ENCODE results near the gene SSC5D. TPM values are rescaled to one million over a fixed set of nuclear protein-coding genes. Genes with fewer than 3 reads are reported as not detected.
"Not testable (repeated sequence)": the region's sequence is repeated elsewhere in the genome, so short reads cannot be mapped to it uniquely, and the experiment has no call there.

Gene SSC5D
- total and polyA plus RNA-seq, 4 donors, result 2.3 to 6.0 (median 4.1) TPM

DNA sequence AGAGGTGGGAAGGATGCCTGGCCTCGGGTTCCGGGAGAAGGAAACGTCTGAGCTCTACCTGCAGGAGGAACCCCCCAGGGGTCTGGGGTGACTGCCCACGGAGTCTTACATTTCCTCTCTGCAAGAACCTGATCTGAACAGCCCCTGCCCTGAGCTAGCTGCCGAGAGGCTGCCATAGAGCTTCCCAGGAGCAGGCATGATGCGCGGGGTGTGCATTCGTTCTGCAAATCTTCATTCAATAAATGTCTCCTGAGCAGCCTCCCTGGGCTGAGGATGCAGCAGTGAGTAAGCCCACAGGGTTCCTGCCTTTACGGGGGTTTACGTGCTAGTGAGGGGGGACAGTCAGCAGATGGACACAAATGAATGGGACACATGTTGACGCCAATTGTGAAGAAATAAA lies 43.6 kb upstream of the SSC5D start:
- Histone ChIP-seq H3K36me3 (ENCODE audit: control insufficient read depth, insufficient read depth, low read length) (peaks cover 24% of the 10 kb centered on the region), H3K4me3 (ENCODE audit: low read depth, low read length) (no peak overlapping the region), H3K27ac (ENCODE audit: low read depth, low read length) (no peak overlapping the region), H3K4me1 (ENCODE audit: control insufficient read depth, insufficient read depth, low read length) (peaks cover 71% of the 10 kb centered on the region), H3K9me3 (ENCODE audit: control insufficient read depth, insufficient read depth, low read length) (no peaks in the 10 kb centered on the region), H3K27me3 (ENCODE audit: control insufficient read depth, insufficient read depth, low read length) (peaks cover 40% of the 10 kb centered on the region)
- DNase-seq (ENCODE audit: low read depth in 4 of 6, low spot score in 6 of 6), result no peak
- 31% methylated on average over 10 of the region's 11 CpGs for WGBS (ENCODE audit: insufficient coverage)

DNA sequence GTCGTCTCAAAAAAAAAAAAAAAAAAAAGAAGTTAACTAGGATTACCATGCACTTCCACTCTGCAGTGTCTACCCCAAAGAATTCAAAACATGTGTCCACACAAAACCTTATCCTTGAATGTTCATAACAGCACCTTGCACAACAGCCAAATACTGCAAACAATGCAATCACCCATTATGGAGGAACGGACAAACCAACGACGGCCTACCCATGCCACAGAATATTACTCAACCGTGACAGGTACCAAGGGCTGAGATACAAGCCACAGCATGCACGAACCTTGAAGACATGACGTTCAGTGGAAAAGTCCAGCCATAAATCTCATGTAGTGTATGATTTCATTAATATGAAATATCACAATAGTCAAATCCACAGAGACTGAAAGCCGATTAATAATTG lies 42.2 kb upstream of the SSC5D start:
- DNase-seq (ENCODE audit: low read depth in 4 of 6, low spot score in 6 of 6), result no peak
- 82% methylated on average over 3 of the region's 8 CpGs for WGBS (ENCODE audit: insufficient coverage)
- peaks cover 15% of the 10 kb centered on the region for H3K36me3 ChIP-seq (ENCODE audit: control insufficient read depth, insufficient read depth, low read length)
- H3K27ac ChIP-seq (ENCODE audit: low read depth, low read length), result no peak overlapping the region
- H3K4me1 ChIP-seq (ENCODE audit: control insufficient read depth, insufficient read depth, low read length), result peaks cover 69% of the 10 kb centered on the region
- H3K9me3 ChIP-seq (ENCODE audit: control insufficient read depth, insufficient read depth, low read length), result no peaks in the 10 kb centered on the region
- H3K27me3 ChIP-seq (ENCODE audit: control insufficient read depth, insufficient read depth, low read length), result peaks cover 28% of the 10 kb centered on the region
- no peak overlapping the region for H3K4me3 ChIP-seq (ENCODE audit: low read depth, low read length)

DNA sequence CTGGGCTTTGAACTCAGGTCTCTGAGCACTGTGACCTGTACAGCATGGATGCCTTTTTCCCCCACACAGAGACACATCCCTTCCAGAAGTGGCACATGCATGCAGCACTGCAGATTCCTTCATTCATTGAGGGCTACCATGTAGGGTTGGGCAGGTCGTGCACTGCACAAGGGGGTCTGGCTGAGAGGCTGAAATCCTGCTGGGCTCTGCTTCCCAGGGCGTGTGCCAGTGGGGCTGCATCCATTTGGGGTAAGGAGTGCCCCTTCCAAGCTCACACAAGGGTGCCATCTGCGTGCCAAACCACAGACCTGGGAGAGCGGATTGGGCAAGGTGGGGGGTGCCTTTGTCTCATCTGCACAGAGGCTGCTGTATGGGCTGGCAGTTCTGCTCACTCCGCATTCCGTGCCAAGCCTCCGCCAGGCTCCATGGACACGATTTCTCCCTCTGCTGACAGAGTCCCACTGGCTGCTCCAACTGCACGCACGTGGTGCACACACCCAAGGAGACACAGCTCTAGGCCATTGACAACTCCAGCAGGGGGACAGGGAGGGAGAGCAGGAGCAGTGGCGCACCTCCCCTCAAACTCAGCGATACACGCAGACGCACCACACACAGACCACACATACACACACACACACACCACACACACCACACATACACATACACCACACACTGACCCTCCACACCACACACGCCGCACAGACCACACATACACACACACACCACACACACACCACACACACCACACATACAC lies 40.6 kb upstream of the SSC5D start:
- 14% methylated on average over 15 of the region's 16 CpGs for WGBS (ENCODE audit: insufficient coverage)
- Histone ChIP-seq H3K27ac (ENCODE audit: low read depth, low read length) (no peak overlapping the region), H3K36me3 (ENCODE audit: control insufficient read depth, insufficient read depth, low read length) (peaks cover 6% of the 10 kb centered on the region), H3K4me3 (ENCODE audit: low read depth, low read length) (no peak overlapping the region), H3K9me3 (ENCODE audit: control insufficient read depth, insufficient read depth, low read length) (no peaks in the 10 kb centered on the region), H3K27me3 (ENCODE audit: control insufficient read depth, insufficient read depth, low read length) (peaks cover 23% of the 10 kb centered on the region), H3K4me1 (ENCODE audit: control insufficient read depth, insufficient read depth, low read length) (peaks cover 69% of the 10 kb centered on the region)
- peak in 2 of 6 donors; percentile 82 to 85 for DNase-seq (ENCODE audit: low read depth in 4 of 6, low spot score in 6 of 6)

DNA sequence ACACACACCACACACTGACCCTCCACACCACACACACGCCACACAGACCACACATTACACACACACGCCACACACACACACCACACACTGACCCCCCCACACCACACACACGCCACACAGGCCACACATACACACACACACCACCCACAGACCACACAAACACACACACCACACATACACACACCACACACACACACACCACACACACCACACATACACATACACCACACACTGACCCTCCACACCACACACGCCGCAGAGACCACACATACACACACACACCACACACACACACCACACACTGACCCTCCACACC lies 40.1 kb upstream of the SSC5D start:
- not testable (repeated sequence) for DNase-seq (ENCODE audit: low read depth in 4 of 6, low spot score in 6 of 6); H3K9me3 ChIP-seq (ENCODE audit: control insufficient read depth, insufficient read depth, low read length); H3K36me3 ChIP-seq (ENCODE audit: control insufficient read depth, insufficient read depth, low read length); H3K4me3 ChIP-seq (ENCODE audit: low read depth, low read length); H3K27ac ChIP-seq (ENCODE audit: low read depth, low read length)
- peaks cover 20% of the 10 kb centered on the region for H3K27me3 ChIP-seq (ENCODE audit: control insufficient read depth, insufficient read depth, low read length)
- peaks cover 69% of the 10 kb centered on the region for H3K4me1 ChIP-seq (ENCODE audit: control insufficient read depth, insufficient read depth, low read length)
- WGBS (ENCODE audit: insufficient coverage), result 76% methylated on average over 5 of the region's 5 CpGs

DNA sequence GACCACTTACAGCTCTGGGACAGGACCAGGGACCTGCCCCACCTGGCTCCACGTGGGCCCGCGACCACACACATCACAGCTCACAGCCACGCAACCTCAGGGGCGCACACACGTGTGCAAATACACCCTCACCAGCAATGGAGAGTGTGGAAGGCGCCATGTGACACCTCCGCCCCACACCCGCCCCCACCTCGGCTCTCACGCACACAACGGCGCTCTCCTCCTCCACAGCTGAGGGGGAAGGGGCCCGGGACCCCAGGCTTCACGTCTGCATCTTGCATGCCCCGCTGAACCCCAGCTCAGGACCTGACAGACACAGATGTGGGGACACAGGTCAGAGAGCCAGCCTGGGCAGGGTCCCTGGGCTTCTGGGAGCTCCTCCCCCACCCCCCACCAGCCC lies 38.8 kb upstream of the SSC5D start:
- H3K9me3 ChIP-seq (ENCODE audit: control insufficient read depth, insufficient read depth, low read length), result no peaks in the 10 kb centered on the region
- 27% methylated on average over 16 of the region's 16 CpGs for WGBS (ENCODE audit: insufficient coverage)
- H3K27ac ChIP-seq (ENCODE audit: low read depth, low read length), result no peak overlapping the region
- peaks cover 13% of the 10 kb centered on the region for H3K36me3 ChIP-seq (ENCODE audit: control insufficient read depth, insufficient read depth, low read length)
- no peak overlapping the region for H3K4me3 ChIP-seq (ENCODE audit: low read depth, low read length)
- peaks cover 12% of the 10 kb centered on the region for H3K27me3 ChIP-seq (ENCODE audit: control insufficient read depth, insufficient read depth, low read length)
- no peak for DNase-seq (ENCODE audit: low read depth in 4 of 6, low spot score in 6 of 6)
- H3K4me1 ChIP-seq (ENCODE audit: control insufficient read depth, insufficient read depth, low read length), result peaks cover 70% of the 10 kb centered on the region

DNA sequence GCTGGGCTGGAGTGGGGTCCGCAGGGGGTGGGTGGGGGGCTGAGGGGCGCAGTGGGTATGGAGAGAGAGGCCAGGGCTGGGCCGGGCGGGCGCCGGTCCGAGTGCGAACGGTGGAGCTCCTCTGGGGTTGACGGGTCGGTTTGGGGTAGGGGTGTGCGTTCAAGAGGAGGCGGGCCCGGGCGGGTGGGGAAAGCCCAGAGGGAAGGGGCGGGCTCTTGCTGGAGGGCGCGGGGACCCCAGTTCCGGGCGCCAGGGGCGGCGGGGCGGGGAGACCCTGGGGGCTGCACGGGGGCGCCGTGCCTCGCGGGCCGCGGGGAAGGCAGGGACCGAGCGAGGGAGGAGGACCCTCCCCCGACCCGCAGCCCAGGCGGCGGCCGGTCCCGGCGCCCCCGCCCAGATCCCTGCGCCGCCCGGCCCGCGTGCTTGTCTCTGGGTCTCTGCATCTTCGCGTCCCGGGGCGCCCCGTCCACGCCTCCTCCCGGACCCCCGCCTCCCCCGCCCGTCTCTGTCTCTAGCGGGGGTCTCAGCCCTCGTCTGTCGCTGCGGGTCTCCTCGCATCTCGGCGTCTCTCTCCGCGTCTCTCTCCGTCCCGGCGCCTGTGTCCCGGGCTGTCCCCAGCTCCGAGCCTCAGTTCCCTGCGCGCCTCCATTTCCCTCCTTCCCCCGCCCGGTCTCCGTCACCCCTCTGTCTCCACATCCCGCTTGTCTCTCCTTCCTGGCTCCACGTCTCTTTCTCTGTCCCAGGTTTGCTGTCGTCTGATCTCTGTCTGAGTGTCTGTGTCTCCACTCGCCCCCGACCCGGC lies 36.9 kb upstream of the SSC5D start:
- H3K36me3 ChIP-seq (ENCODE audit: control insufficient read depth, insufficient read depth, low read length), result peaks cover 32% of the 10 kb centered on the region
- peaks cover 6% of the 10 kb centered on the region for H3K27me3 ChIP-seq (ENCODE audit: control insufficient read depth, insufficient read depth, low read length)
- H3K4me1 ChIP-seq (ENCODE audit: control insufficient read depth, insufficient read depth, low read length), result peaks cover 67% of the 10 kb centered on the region
- DNase-seq (ENCODE audit: low read depth in 4 of 6, low spot score in 6 of 6), result peak in 1 of 6 donors; percentile 33
- H3K9me3 ChIP-seq (ENCODE audit: control insufficient read depth, insufficient read depth, low read length), result no peaks in the 10 kb centered on the region
- WGBS (ENCODE audit: insufficient coverage), result under 1% methylated on average over 77 of the region's 80 CpGs
- H3K27ac ChIP-seq (ENCODE audit: low read depth, low read length), result no peak overlapping the region
- peak overlapping the region; percentile 55 for H3K4me3 ChIP-seq (ENCODE audit: low read depth, low read length)

DNA sequence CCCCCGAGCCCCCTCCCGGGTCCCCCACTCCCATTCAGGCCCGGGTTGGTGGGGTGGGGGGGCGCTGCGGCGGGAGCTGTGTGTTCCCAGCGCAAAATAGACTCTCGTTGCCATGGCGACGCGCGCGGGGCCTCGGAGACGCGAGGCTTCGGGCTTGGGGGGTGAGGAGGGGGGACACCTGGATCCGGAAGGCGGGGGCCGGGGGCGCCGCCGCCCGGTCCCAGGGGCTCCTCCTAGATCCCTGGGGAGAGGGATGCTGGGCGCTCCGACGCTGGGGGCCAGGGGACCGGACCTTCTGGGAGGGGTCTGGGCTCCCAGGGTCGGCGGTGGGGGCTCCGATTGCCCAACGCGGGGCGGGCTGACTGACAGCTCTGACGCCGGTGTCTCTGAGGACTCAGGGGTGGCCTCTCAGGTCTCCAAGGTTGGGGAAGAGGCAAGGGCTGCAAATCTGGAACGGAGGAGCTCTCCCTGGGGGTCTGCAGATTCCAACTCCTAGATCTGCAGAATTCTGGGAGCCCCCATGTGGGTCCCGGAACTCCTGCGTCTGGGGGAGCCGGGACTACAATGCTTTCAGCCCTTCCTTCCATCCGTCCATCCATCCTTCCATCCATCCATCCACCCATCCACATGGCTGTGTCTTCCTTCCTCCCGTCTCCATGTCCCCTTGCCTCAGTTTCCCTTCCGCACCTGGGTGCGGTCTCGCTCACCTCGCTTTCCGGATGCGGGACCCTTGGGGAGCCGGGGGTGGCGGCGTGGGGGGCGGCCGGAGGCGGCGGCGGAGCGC lies 36.1 kb upstream of the SSC5D start:
- H3K36me3 ChIP-seq (ENCODE audit: control insufficient read depth, insufficient read depth, low read length), result peaks cover 36% of the 10 kb centered on the region
- under 1% methylated on average over 57 of the region's 57 CpGs for WGBS (ENCODE audit: insufficient coverage)
- no peak overlapping the region for H3K27ac ChIP-seq (ENCODE audit: low read depth, low read length)
- peaks cover 62% of the 10 kb centered on the region for H3K4me1 ChIP-seq (ENCODE audit: control insufficient read depth, insufficient read depth, low read length)
- peak overlapping the region; percentile 55 for H3K4me3 ChIP-seq (ENCODE audit: low read depth, low read length)
- H3K27me3 ChIP-seq (ENCODE audit: control insufficient read depth, insufficient read depth, low read length), result peaks cover 6% of the 10 kb centered on the region
- H3K9me3 ChIP-seq (ENCODE audit: control insufficient read depth, insufficient read depth, low read length), result no peaks in the 10 kb centered on the region
- peak in 3 of 6 donors; percentile 69 to 92 (median 92) for DNase-seq (ENCODE audit: low read depth in 4 of 6, low spot score in 6 of 6)

DNA sequence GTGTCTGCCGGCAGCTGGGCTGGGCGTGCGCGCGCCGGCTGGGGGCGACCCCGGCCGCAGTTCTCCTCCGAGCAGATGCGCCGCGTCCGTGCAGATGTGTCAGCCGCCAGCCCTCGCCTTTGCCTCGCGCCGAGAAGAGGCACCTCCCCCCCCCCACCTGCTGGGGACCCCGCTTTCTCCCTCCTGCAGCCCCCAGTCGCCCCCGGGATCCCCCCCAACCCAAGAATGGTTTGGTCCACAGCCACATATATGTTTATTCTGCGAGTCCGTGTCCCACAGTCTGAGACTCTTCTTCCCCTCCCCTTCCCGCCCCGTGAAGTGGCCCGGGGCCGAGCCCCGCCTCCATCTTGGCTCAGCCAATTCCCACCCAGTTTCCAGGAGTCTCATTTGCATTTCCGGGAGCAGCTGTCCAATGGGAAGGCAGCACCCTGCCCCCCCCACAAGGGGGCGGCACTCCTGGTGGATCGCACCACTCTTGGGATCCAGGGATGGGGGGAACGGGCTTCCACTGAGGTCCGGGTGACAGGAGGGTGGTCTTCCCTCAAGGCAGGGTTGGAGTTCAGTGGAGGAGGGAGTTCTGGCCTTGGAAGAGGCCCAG lies 35.4 kb upstream of the SSC5D start:
- H3K4me3 ChIP-seq (ENCODE audit: low read depth, low read length), result peak overlapping the region; percentile 55
- H3K36me3 ChIP-seq (ENCODE audit: control insufficient read depth, insufficient read depth, low read length), result peaks cover 36% of the 10 kb centered on the region
- peak; percentile 88 to 99 (median 94) for DNase-seq (ENCODE audit: low read depth in 4 of 6, low spot score in 6 of 6)
- under 1% methylated on average over 26 of the region's 34 CpGs for WGBS (ENCODE audit: insufficient coverage)
- H3K4me1 ChIP-seq (ENCODE audit: control insufficient read depth, insufficient read depth, low read length), result peaks cover 55% of the 10 kb centered on the region
- no peak overlapping the region for H3K27ac ChIP-seq (ENCODE audit: low read depth, low read length)
- no peaks in the 10 kb centered on the region for H3K9me3 ChIP-seq (ENCODE audit: control insufficient read depth, insufficient read depth, low read length)
- H3K27me3 ChIP-seq (ENCODE audit: control insufficient read depth, insufficient read depth, low read length), result peaks cover 6% of the 10 kb centered on the region

DNA sequence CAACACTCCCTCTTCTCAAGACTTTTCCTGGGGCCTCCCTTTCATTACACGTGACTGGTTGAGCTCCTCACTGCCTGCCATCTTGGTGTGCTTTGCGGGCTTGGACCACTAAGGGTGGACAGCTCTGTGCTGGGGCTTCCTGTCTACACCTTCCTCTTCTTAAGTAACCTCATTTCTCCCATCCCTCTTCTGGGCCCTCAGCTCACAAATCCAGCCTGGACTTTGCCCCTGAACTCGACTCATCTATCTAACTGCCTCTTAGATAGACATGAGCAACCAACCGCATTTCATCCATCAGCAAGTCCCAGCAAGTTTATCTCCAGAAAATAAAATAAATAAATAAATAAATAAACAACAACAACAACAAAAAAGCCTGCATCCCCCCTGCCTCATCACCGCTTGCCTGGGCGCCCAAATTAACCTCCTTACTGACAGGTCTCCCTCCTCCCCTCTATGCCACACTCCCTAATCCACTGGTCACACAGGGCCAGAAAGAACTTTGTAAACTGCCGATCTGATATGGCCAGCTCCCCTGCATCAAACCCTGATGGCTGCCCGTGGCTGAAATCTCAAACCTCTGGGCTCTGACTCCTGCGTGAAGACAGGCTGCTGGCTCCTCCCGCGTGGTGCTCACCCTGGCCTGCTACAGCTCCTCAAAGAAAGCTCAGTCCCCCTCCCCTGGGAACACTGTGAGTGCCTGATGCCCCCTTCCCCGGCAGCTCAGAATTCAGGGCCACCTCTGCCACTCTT lies 34.5 kb upstream of the SSC5D start:
- DNase-seq (ENCODE audit: low read depth in 4 of 6, low spot score in 6 of 6), result no peak
- Histone ChIP-seq H3K27ac (ENCODE audit: low read depth, low read length) (no peak overlapping the region), H3K9me3 (ENCODE audit: control insufficient read depth, insufficient read depth, low read length) (no peaks in the 10 kb centered on the region), H3K4me1 (ENCODE audit: control insufficient read depth, insufficient read depth, low read length) (peaks cover 51% of the 10 kb centered on the region), H3K36me3 (ENCODE audit: control insufficient read depth, insufficient read depth, low read length) (peaks cover 34% of the 10 kb centered on the region), H3K27me3 (ENCODE audit: control insufficient read depth, insufficient read depth, low read length) (peaks cover 6% of the 10 kb centered on the region), H3K4me3 (ENCODE audit: low read depth, low read length) (no peak overlapping the region)
- 86% methylated on average over 10 of the region's 12 CpGs for WGBS (ENCODE audit: insufficient coverage)

Measured in spinal cord (tissue), 10 donors.